WTC11 (cell line): Measurements from ENCODE around the gene EIF4G2. TPM values are rescaled to one million over a fixed set of nuclear protein-coding genes. Genes with fewer than 3 reads are reported as not detected.

Source experiments
- ATAC-seq: fragments of 200-7000 bp; cut with Tn5 transposase; 2 replicates; pipeline ENCODE4 v1.10.0; 2021; ENCODE audit warnings: mild to moderate bottlenecking, moderate library complexity
- CTCF ChIA-PET: fragments of 300-600 bp; sonication (Branson Sonifier 250); formaldehyde crosslinking; loops from one replicate; lab custom pipeline; 2021; ENCODE audit warnings: antibody characterized with exemption; lab: Charles Lee
- POLR2A ChIA-PET: fragments of 350-600 bp; sonication (Branson Sonifier 250); formaldehyde crosslinking; loops from one replicate; lab custom pipeline; 2021; ENCODE audit warnings: antibody characterized with exemption; lab: Charles Lee
- DNase-seq: peaks from one replicate; pipeline ENCODE4 v3.0.0; 2021; ENCODE audit warnings: low spot score
- H3K27ac Mint-ChIP-seq: 2 replicates; pipeline ENCODE4 v1.8.0; 2021; ENCODE audit warnings: mixed read lengths
- H3K27me3 Mint-ChIP-seq: 2 replicates; pipeline ENCODE4 v1.8.0; 2021; ENCODE audit warnings: low read depth, mild to moderate bottlenecking, moderate library complexity, mixed read lengths
- H3K36me3 Mint-ChIP-seq: 2 replicates; pipeline ENCODE4 v1.8.0; 2021; ENCODE audit warnings: mixed read lengths
- H3K4me1 Mint-ChIP-seq: 2 replicates; pipeline ENCODE4 v1.8.0; 2022; ENCODE audit warnings: mixed read lengths
- H3K4me3 Mint-ChIP-seq: 2 replicates; pipeline ENCODE4 v1.8.0; 2021; ENCODE audit warnings: mild to moderate bottlenecking, moderate library complexity, mixed read lengths
- H3K9me3 Mint-ChIP-seq: 2 replicates; pipeline ENCODE4 v1.8.0; 2021; ENCODE audit warnings: mixed read lengths
- AR ChIP-seq: fragments of 250-450 bp; sonication (Bioruptor Pico); IDR thresholded peaks from 2 replicates; pipeline ENCODE4 v1.9.0; 2021; ENCODE audit warnings: mild to moderate bottlenecking
- ETV6 ChIP-seq: sonication (generic); formaldehyde crosslinking; IDR thresholded peaks from 2 replicates; pipeline ENCODE4 v1.8.1; 2022; ENCODE audit warnings: mild to moderate bottlenecking, missing genetic modification reagents
- FOXP1 ChIP-seq: sonication (generic); formaldehyde crosslinking; IDR thresholded peaks from 2 replicates; pipeline ENCODE4 v1.8.0; 2022; ENCODE audit warnings: missing genetic modification reagents, mild to moderate bottlenecking, moderate library complexity, borderline replicate concordance
- GABPB1 ChIP-seq: sonication (generic); formaldehyde crosslinking; IDR thresholded peaks from 2 replicates; pipeline ENCODE4 v1.8.1; 2023; ENCODE audit warnings: mild to moderate bottlenecking, missing genetic modification reagents
- HMGXB4 ChIP-seq: sonication (generic); formaldehyde crosslinking; IDR thresholded peaks from 2 replicates; pipeline ENCODE4 v1.8.1; 2023; ENCODE audit warnings: mild to moderate bottlenecking, moderate library complexity, missing genetic modification reagents
- JUN ChIP-seq: sonication (generic); formaldehyde crosslinking; IDR thresholded peaks from 2 replicates; pipeline ENCODE4 v1.8.0; 2023; ENCODE audit warnings: mild to moderate bottlenecking, missing genetic modification reagents
- NFYB ChIP-seq: sonication (generic); formaldehyde crosslinking; conservative IDR thresholded peaks from 2 replicates; pipeline ENCODE4 v1.8.0; 2022; ENCODE audit warnings: low read depth, missing genetic modification reagents
- SMAD3 ChIP-seq: sonication (generic); formaldehyde crosslinking; IDR thresholded peaks from 2 replicates; pipeline ENCODE4 v1.8.0; 2022; ENCODE audit warnings: missing genetic modification reagents, mild to moderate bottlenecking, borderline replicate concordance
- SP1 ChIP-seq: sonication (generic); formaldehyde crosslinking; conservative IDR thresholded peaks from 2 replicates; pipeline ENCODE4 v1.8.1; 2022; ENCODE audit warnings: missing genetic modification reagents
- TEAD1 ChIP-seq: sonication (generic); formaldehyde crosslinking; IDR thresholded peaks from 2 replicates; pipeline ENCODE4 v1.8.0; 2022; ENCODE audit warnings: mild to moderate bottlenecking, missing genetic modification reagents
- ZBTB43 ChIP-seq: sonication (generic); formaldehyde crosslinking; IDR thresholded peaks from 2 replicates; pipeline ENCODE4 v1.8.1; 2023; ENCODE audit warnings: mild to moderate bottlenecking, missing genetic modification reagents
- ZNF232 ChIP-seq: sonication (generic); formaldehyde crosslinking; IDR thresholded peaks from 2 replicates; pipeline ENCODE4 v1.8.0; 2022; ENCODE audit warnings: mild to moderate bottlenecking, missing genetic modification reagents
- ZNF317 ChIP-seq: sonication (generic); formaldehyde crosslinking; IDR thresholded peaks from 2 replicates; pipeline ENCODE4 v1.8.1; 2023; ENCODE audit warnings: low read depth, mild to moderate bottlenecking, moderate library complexity, missing genetic modification reagents, borderline replicate concordance
- total RNA-seq: library from RNA; stranded (reverse); gene quantifications from 3 replicates; pipeline ENCODE4 v1.2.3, GENCODE V29; 2021
- TF ChIP-seq, protein P1 (sequence below): sonication (generic); formaldehyde crosslinking; IDR thresholded peaks from 2 replicates; pipeline ENCODE4 v1.8.0; 2023; ENCODE audit warnings: missing genetic modification reagents, mild to moderate bottlenecking, borderline replicate concordance
- TF ChIP-seq, protein P2 (sequence below): sonication (generic); formaldehyde crosslinking; IDR thresholded peaks from 2 replicates; pipeline ENCODE4 v1.8.1; 2023; ENCODE audit warnings: mild to moderate bottlenecking, missing genetic modification reagents
- TF ChIP-seq, protein P3 (sequence below): sonication (generic); formaldehyde crosslinking; IDR thresholded peaks from 2 replicates; pipeline ENCODE4 v1.8.1; 2022; ENCODE audit warnings: mild to moderate bottlenecking, moderate library complexity, missing genetic modification reagents
- TF ChIP-seq, protein P4 (sequence below): sonication (generic); formaldehyde crosslinking; IDR thresholded peaks from 2 replicates; pipeline ENCODE4 v1.8.0; 2022; ENCODE audit warnings: mild to moderate bottlenecking, missing genetic modification reagents

EIF4G2 gene
- total RNA-seq, 1 experiment from 2014 or later = 906 TPM

DNA sequence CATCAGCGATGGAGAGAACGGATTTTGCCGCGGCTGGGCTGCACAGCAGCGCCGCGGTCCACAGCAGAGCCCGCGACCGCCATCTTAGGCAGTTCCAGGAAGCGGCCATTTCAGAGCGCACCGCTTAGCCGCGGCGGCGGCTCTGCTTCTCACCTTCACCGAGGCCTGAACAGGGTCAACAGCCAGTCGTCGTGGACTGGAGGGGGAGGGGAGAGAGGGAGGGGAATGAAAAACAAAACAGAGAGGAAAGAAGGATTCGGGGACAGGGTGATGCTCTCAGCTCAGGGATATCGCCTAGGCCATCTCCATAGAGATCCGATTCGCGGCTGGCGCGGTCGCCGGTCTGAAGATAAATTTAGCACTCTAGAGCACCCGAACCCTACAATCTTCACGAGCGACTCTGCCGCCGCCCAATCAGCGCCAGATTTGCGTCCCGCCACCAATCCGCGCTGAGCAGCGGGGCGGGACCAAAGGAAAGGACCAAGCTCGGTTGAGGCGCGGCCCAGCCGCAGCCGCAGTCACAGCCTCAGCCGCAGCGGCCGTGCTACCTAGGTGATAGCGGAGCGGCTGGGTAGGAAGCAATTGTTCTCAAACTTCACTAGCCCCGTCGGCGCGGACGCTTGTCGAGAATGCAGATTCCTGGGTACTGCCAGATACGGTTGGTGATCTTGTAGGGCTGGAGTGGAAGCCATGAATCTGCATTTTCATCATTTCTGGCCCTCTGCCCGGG lies 49.1 kb upstream of the EIF4G2 start, which contains the start of gene ZBED5:
Gene ZBED5, minus strand, starts transcription at position 345 of the 730 bp plus-strand sequence. CDS start 3,108 bp downstream, outside the sequence.
- peak within 1 kb of the TSS; percentile 100 for H3K4me3 Mint-ChIP-seq
- CTCF ChIA-PET = interaction anchor here (1.0 to 3.1 kb wide), 10 partner anchors 9 to 87 kb away, joined by 3 to 17 read pairs (median 6); partner anchors contain the start of gene EIF4G2
- peak within 1 kb of the TSS; percentile 100 for H3K27ac Mint-ChIP-seq
- H3K9me3 Mint-ChIP-seq = no peaks in the 10 kb centered on the region
- no peaks in the 10 kb centered on the region for H3K27me3 Mint-ChIP-seq
- peaks cover 30% of the 10 kb centered on the region for H3K4me1 Mint-ChIP-seq
- peaks cover 34% of the 10 kb centered on the region for H3K36me3 Mint-ChIP-seq
- POLR2A ChIA-PET = interaction anchor here (0.5 to 3.1 kb wide), 16 partner anchors 8 to 1260 kb away, joined by 3 to 130 read pairs (median 4); partner anchors contain the start of gene EIF4G2
- TF ChIP-seq SP1 (CRISPR knock-in tag) = peak; percentile 58; the same call in 1 of the 2 replicates
- 0 out of 2 replicates have a peak, but pooled peaks have one; percentile 40 for TF ChIP-seq ZNF232
- TF ChIP-seq ETV6 (CRISPR knock-in tag) = peak; percentile 62; the same call in 1 of the 2 replicates
- peak; percentile 20 for TF ChIP-seq GABPB1 (CRISPR knock-in tag)
- peak; percentile 39; the same call in 1 of the 2 replicates for TF ChIP-seq SMAD3 (CRISPR knock-in tag)
- TF ChIP-seq, protein P1, sequence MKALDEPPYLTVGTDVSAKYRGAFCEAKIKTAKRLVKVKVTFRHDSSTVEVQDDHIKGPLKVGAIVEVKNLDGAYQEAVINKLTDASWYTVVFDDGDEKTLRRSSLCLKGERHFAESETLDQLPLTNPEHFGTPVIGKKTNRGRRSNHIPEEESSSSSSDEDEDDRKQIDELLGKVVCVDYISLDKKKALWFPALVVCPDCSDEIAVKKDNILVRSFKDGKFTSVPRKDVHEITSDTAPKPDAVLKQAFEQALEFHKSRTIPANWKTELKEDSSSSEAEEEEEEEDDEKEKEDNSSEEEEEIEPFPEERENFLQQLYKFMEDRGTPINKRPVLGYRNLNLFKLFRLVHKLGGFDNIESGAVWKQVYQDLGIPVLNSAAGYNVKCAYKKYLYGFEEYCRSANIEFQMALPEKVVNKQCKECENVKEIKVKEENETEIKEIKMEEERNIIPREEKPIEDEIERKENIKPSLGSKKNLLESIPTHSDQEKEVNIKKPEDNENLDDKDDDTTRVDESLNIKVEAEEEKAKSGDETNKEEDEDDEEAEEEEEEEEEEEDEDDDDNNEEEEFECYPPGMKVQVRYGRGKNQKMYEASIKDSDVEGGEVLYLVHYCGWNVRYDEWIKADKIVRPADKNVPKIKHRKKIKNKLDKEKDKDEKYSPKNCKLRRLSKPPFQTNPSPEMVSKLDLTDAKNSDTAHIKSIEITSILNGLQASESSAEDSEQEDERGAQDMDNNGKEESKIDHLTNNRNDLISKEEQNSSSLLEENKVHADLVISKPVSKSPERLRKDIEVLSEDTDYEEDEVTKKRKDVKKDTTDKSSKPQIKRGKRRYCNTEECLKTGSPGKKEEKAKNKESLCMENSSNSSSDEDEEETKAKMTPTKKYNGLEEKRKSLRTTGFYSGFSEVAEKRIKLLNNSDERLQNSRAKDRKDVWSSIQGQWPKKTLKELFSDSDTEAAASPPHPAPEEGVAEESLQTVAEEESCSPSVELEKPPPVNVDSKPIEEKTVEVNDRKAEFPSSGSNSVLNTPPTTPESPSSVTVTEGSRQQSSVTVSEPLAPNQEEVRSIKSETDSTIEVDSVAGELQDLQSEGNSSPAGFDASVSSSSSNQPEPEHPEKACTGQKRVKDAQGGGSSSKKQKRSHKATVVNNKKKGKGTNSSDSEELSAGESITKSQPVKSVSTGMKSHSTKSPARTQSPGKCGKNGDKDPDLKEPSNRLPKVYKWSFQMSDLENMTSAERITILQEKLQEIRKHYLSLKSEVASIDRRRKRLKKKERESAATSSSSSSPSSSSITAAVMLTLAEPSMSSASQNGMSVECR (CRISPR knock-in tag) = peak; percentile 51; the same call in 1 of the 2 replicates
- peak; percentile 76; the same call in 1 of the 2 replicates for TF ChIP-seq FOXP1 (CRISPR knock-in tag)
- TF ChIP-seq ZNF317 = no peak
- TF ChIP-seq, protein P2, sequence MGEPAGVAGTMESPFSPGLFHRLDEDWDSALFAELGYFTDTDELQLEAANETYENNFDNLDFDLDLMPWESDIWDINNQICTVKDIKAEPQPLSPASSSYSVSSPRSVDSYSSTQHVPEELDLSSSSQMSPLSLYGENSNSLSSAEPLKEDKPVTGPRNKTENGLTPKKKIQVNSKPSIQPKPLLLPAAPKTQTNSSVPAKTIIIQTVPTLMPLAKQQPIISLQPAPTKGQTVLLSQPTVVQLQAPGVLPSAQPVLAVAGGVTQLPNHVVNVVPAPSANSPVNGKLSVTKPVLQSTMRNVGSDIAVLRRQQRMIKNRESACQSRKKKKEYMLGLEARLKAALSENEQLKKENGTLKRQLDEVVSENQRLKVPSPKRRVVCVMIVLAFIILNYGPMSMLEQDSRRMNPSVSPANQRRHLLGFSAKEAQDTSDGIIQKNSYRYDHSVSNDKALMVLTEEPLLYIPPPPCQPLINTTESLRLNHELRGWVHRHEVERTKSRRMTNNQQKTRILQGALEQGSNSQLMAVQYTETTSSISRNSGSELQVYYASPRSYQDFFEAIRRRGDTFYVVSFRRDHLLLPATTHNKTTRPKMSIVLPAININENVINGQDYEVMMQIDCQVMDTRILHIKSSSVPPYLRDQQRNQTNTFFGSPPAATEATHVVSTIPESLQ (CRISPR knock-in tag) = no peak
- no peak for TF ChIP-seq AR (CRISPR knock-in tag)
- peak; percentile 17; the same call in 1 of the 2 replicates for TF ChIP-seq ZBTB43 (CRISPR knock-in tag)
- peak; percentile 89 for TF ChIP-seq NFYB (CRISPR knock-in tag)
- TF ChIP-seq, protein P3, sequence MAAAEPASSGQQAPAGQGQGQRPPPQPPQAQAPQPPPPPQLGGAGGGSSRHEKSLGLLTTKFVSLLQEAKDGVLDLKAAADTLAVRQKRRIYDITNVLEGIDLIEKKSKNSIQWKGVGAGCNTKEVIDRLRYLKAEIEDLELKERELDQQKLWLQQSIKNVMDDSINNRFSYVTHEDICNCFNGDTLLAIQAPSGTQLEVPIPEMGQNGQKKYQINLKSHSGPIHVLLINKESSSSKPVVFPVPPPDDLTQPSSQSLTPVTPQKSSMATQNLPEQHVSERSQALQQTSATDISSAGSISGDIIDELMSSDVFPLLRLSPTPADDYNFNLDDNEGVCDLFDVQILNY = peak; percentile 32; the same call in 1 of the 2 replicates
- peak; percentile 41; the same call in 1 of the 2 replicates for TF ChIP-seq TEAD1
- TF ChIP-seq, protein P4, sequence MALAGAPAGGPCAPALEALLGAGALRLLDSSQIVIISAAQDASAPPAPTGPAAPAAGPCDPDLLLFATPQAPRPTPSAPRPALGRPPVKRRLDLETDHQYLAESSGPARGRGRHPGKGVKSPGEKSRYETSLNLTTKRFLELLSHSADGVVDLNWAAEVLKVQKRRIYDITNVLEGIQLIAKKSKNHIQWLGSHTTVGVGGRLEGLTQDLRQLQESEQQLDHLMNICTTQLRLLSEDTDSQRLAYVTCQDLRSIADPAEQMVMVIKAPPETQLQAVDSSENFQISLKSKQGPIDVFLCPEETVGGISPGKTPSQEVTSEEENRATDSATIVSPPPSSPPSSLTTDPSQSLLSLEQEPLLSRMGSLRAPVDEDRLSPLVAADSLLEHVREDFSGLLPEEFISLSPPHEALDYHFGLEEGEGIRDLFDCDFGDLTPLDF = no peak
- TF ChIP-seq JUN (CRISPR knock-in tag) = 0 out of 2 replicates have a peak, but pooled peaks have one; percentile 32
- peak; percentile 48; the same call in 1 of the 2 replicates for TF ChIP-seq HMGXB4 (CRISPR knock-in tag)
- DNase-seq = peak; percentile 96
- ATAC-seq = peak; percentile 96
